HUDEP-2 (cell line): ENCODE results near the gene UCP1.
"Not testable (repeated sequence)": the region's sequence is repeated elsewhere in the genome, so short reads cannot be mapped to it uniquely, and the experiment has no call there.

Source experiments
- DNase-seq, 76 experiments: peaks; one replicate each; lab custom pipeline; 2025; ENCODE audit not compliant: unreplicated experiment in 76 of 76; lab: John Stamatoyannopoulos, UW

The UCP1 gene

DNA sequence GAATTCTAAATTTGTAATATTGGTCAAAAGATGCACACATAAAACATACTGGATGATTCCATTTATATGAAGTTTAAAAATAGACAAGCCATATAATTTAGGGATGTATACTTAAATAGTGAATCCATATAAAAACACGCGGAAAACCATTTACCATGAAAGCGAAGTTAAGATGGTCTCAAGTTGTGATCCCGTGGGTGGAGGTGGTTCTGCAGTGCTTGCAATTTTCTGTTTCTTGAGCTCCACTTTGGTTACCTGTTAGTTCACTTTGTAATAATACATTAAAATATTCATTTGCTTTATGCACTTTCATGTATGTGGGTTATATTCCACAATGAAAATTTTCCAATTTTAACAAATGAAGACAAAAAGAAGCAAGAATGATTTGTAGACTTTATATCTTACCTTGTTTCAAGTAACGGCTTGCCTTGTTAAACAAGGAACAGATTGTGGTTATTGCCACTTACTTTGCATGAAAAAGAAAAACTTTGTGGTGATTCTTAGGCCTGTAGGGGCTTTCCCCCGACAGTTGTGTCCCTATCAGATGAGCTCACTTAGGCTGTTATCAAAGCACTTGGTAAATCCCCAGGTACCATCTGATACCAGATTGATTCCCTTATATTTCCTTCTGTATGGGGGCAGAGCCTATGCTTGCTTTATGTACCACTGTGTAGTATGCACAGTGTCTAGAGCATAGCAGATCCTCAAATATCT is 12.2 kb downstream of the UCP1 start:
- no peak for DNase-seq

DNA sequence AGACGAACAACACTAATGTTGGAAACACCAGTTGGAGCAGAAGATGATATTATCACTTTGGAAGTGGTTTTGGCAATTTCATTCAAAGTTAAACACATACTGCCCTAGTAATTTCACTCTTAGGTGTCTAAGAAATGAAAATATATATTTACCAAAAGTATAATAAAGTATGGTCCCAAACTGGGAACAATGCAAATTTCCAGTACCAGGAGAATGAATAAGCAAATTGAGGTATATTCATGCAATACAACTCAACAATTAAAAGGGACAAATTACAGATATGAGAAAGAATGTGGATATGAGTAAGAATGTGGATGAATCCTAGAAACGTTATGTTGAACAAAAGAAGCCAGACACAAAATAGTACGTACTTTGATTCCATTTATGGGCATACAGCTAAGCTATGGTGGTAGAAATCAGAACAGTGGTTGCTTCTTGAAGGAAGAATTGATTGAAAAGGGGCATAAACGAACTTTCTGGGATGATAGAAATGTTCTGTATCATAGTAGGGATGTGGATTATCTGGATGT is 34.7 kb downstream of the UCP1 start:
- no peak for DNase-seq

DNA sequence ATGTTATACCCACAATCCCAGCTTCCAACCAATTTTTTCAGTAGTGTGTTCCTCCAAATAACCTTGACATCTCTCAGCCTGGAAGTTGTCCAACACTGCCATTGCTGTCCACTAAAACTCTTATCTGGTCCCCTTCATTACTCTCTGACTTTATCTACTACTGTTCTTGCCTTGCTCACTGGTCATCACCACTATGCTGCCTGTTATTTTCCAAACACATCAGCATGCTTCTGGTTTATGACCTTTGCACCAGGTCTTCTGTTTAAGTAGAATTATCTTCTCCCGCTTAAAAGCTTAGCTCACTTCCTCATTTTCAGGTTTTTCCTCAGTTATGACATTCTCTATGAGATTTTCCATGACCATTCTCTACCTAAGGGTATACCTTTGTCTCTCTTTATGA is 39.3 kb downstream of the UCP1 start:
- DNase-seq = peak in 18 of 76 experiments; percentile 0 to 65 (median 12)

DNA sequence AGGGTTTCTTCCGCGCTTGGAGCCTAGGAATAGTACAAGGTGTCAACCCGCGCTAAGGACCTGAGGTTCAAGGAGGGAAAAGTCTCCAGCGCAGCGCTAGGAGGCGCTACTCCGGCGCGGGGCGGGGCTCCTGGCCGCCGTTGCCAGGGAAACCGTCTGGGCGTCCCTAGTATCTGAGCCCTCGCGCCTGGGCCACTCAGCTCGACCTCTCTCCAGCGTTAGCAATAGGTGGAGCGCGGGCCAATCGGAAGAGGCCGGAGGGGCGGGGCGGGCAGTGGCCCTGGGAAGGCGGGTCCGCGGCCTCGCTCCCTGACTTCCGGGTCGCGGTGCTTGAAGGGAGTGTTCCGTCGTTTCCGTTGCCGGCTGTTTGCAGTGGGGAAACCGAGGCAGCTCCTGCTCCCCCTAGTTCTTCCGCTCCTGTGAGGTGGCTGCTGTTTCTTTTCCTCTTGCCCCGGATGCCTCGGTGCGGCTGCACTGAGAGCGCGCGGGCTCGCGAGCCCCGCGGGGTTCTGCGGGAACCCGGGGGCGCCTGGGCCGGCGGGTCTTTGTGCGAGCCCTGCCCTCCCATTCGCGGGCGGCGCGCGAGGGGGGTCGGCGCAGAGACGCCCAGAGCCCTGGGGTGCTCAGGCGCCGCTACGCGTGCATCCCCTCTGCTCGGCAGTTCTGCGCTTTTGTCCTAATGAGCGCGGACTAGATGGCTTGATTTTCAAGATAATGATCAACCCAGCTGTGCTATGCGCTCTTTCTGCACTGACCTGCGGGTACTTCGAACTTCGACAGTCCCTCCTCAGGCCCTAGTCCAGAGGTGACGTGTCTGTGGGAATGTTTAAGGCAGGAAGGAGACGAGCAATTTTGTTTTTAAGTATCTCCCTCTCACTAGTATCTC is 44.7 kb downstream of the UCP1 start, which contains the start of gene ELMOD2:
TSS of gene ELMOD2 (plus strand) at position 312 of the 886 bp plus-strand sequence. CDS start 1,261 bp downstream, outside the sequence.
- peak; percentile 11 to 98 (median 94) for DNase-seq

DNA sequence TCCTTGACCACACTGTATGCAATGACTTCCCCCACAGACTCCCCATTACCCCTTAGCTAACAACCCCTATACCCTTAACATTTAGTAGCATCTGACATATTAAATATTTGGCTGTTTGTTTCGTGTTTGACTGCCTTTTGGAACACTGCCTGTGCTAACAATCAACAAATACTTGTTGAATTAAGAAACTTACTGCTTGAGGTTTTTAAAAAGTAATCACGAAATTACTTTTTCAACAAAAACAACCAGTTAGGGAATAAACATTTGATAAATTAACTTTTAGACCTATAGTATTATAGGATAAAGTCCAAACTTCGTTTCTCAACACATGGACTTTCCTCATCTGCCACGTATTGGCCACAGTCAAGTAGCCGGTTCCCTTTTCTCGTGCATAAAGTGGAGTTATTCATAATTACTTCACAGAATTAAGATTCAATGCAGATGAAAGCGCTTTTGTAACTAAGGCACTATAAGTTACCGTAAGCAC is 45.3 kb downstream of the UCP1 start:
- DNase-seq = no peak

- DNase-seq = no peak
Measured at GRCh38 chr4:140515423-140515822, 53.3 kb downstream of the UCP1 start.

GRCh38 chr4:140513765-140514164 is 55.0 kb downstream of the UCP1 start:
- not testable (repeated sequence) for DNase-seq
